Transverse colon (tissue), 4 donors: ENCODE measurements around the gene FAM13A. TPM values are rescaled to one million over a fixed set of nuclear protein-coding genes. Genes with fewer than 3 reads are reported as not detected.
"Not testable (repeated sequence)": the region's sequence is repeated elsewhere in the genome, so short reads cannot be mapped to it uniquely, and the experiment has no call there.

Source experiments
- DNase-seq: peaks from one replicate; pipeline ENCODE4 v3.0.0-alpha.2; 2019
- H3K27ac ChIP-seq, 4 donors: fragments of 200-600 bp; sonication (generic); 2 replicates each; pipeline ENCODE4 v1.5.1; 2016 to 2018; ENCODE audit warnings: inconsistent platforms in 4 of 4
- H3K27me3 ChIP-seq: fragments of 200-600 bp; sonication (generic); 2 replicates; pipeline ENCODE4 v1.5.1; 2017; ENCODE audit warnings: inconsistent platforms
- H3K36me3 ChIP-seq, 4 donors: fragments of 200-600 bp; sonication (generic); 2 replicates each; pipeline ENCODE4 v1.5.1; 2017 to 2019; ENCODE audit warnings: inconsistent platforms in 4 of 4
- H3K4me1 ChIP-seq, 4 donors: fragments of 200-600 bp; sonication (generic); 2 replicates each; pipeline ENCODE4 v1.5.1; 2017 to 2020; ENCODE audit warnings: inconsistent platforms in 4 of 4
- H3K4me3 ChIP-seq, 4 donors: fragments of 200-600 bp; sonication (generic); 1 replicate in 1 of 4; 2 replicates in 3 of 4; pipeline versions ENCODE4 v1.5.1 to v1.6.1; 2017 to 2019; ENCODE audit warnings: inconsistent platforms in 4 of 4
- H3K9me3 ChIP-seq, 2 donors: fragments of 200-600 bp; sonication (generic); 2 replicates each; pipeline ENCODE4 v1.5.1; 2017 to 2019; ENCODE audit warnings: inconsistent platforms in 2 of 2
- CTCF ChIP-seq, 5 experiments: fragments of 200-600 bp in 3 of 5; fragments of 450-650 bp in 2 of 5; sonication (generic) in 3 of 5; IDR thresholded peaks; 1 replicate in 2 of 5; 2 replicates in 3 of 5; pipeline ENCODE4 v1.5.1; 2016 to 2017; ENCODE audit warnings: antibody characterized with exemption in 5 of 5, inconsistent platforms in 3 of 5, mild to moderate bottlenecking in 2 of 5, moderate library complexity in 1 of 5
- EP300 ChIP-seq: sonication (generic); formaldehyde crosslinking; IDR thresholded peaks from one replicate; pipeline ENCODE4 v1.6.1; 2017; ENCODE audit warnings: antibody characterized with exemption, low read depth
- POLR2A ChIP-seq: fragments of 450-650 bp; IDR thresholded peaks from one replicate; pipeline ENCODE4 v1.6.1; 2016; ENCODE audit warnings: antibody characterized with exemption, mild to moderate bottlenecking, moderate library complexity
- POLR2AphosphoS5 ChIP-seq, 3 donors: sonication (generic); formaldehyde crosslinking; IDR thresholded peaks; one replicate each; pipeline ENCODE4 v1.6.1; 2016; ENCODE audit warnings: antibody characterized with exemption in 3 of 3
- WGBS, 2 donors: methylation state at CpG; one replicate each; pipeline ENCODE4 v1.1.5; 2018; ENCODE audit warnings: low coverage in 1 of 2; 5-methylcytosine and 5-hydroxymethylcytosine counted together
- in situ Hi-C, 4 donors: fragments of 200-750 bp; cut with MboI; loops; one replicate each; pipeline versions ENCODE4 v1.15.0 to v1.15.1; 2017; ENCODE audit warnings: low sequenced_read_pairs in 3 of 4, low pct_ligation_motif_present in 1 of 4, low pct_unique_long_range_greater_than_20kb in 1 of 4
- intact Hi-C: fragments of 100-400 bp; cut with DNase I; formaldehyde crosslinking; loops from one replicate; pipeline ENCODE4 v1.15.1; 2023; ENCODE audit warnings: low total_unique reads
- total RNA-seq, 4 donors: library from RNA; depleted of rRNA; stranded (reverse); fragments of >200 nt; gene quantifications; one replicate each; pipeline ENCODE4 v1.1.0, GENCODE V29; 2016

FAM13A gene
- total RNA-seq, 4 donors from 2014 or later = 57.6 to 88.6 (median 67.6) TPM

- 59 to 75% methylated on average over 3 of the region's 3 CpGs for WGBS, 2 donors
- Histone ChIP-seq H3K4me3 (no peak overlapping the region), H3K27ac (no peak overlapping the region), H3K9me3 (no peaks in the 10 kb centered on the region), H3K36me3 (no peaks in the 10 kb centered on the region), H3K4me1 (peaks cover 0 to 38% (median 11%) of the 10 kb centered on the region in 4 donors), H3K27me3 (no peaks in the 10 kb centered on the region)
- intact Hi-C loops = no loop called here
- in situ Hi-C loops = no loop called here
- no peak for DNase-seq
- TF ChIP-seq POLR2AphosphoS5 (IDR thresholded peaks at IDR 0.05) = no peak
- no peak for TF ChIP-seq POLR2A
- no peak for TF ChIP-seq EP300
- no peak for TF ChIP-seq CTCF (IDR thresholded peaks at IDR 0.05)
Observed at GRCh38 chr4:88998891-88999290, 58.1 kb downstream of the FAM13A start.

- TF ChIP-seq POLR2A (no peak), EP300 (no peak), CTCF (IDR thresholded peaks at IDR 0.05) (no peak), POLR2AphosphoS5 (IDR thresholded peaks at IDR 0.05) (no peak)
- Histone ChIP-seq H3K4me3 (no peak overlapping the region), H3K9me3 (no peaks in the 10 kb centered on the region), H3K36me3 (no peaks in the 10 kb centered on the region), H3K27ac (no peak overlapping the region), H3K27me3 (no peaks in the 10 kb centered on the region), H3K4me1 (peaks cover 0 to 38% (median 11%) of the 10 kb centered on the region in 4 donors)
- no peak for DNase-seq
- in situ Hi-C loops = no loop called here
- intact Hi-C loops = no loop called here
Observed at GRCh38 chr4:88998001-88998400, 59.0 kb downstream of the FAM13A start.

- in situ Hi-C loops = no loop called here
- H3K27me3 ChIP-seq = no peaks in the 10 kb centered on the region
- peaks cover 0 to 21% (median 8%) of the 10 kb centered on the region in 4 donors for H3K4me1 ChIP-seq
- H3K27ac ChIP-seq = no peak overlapping the region
- intact Hi-C loops = no loop called here
- no peak for TF ChIP-seq POLR2AphosphoS5 (IDR thresholded peaks at IDR 0.05)
- TF ChIP-seq POLR2A = no peak
- no peak for TF ChIP-seq EP300
- TF ChIP-seq CTCF (IDR thresholded peaks at IDR 0.05) = no peak
- H3K4me3 ChIP-seq = no peak overlapping the region
- H3K36me3 ChIP-seq = no peaks in the 10 kb centered on the region
- WGBS, 2 donors = 84 to 88% methylated on average over 1 of the region's 1 CpG
- DNase-seq = no peak
- H3K9me3 ChIP-seq = no peaks in the 10 kb centered on the region
Observed at GRCh38 chr4:88995874-88996273, 61.1 kb downstream of the FAM13A start.

- H3K4me3 ChIP-seq, in situ Hi-C loops, H3K27ac ChIP-seq, intact Hi-C loops, H3K27me3 ChIP-seq, H3K9me3 ChIP-seq, H3K36me3 ChIP-seq, DNase-seq: not testable (repeated sequence)
- WGBS, 2 donors = 100% methylated on average over 1 of the region's 1 CpG; no CpG with 5 or more reads in 1 of the 2 donors
- peaks cover 0 to 17% (median 5%) of the 10 kb centered on the region in 4 donors for H3K4me1 ChIP-seq
Observed at GRCh38 chr4:88995257-88995656, 61.7 kb downstream of the FAM13A start.

- intact Hi-C loops = no loop called here
- no peak overlapping the region for H3K4me3 ChIP-seq
- no peaks in the 10 kb centered on the region for H3K9me3 ChIP-seq
- no peaks in the 10 kb centered on the region for H3K27me3 ChIP-seq
- H3K27ac ChIP-seq = no peak overlapping the region
- no peak for TF ChIP-seq POLR2A
- no peak for DNase-seq
- in situ Hi-C loops = no loop called here
- WGBS, 2 donors = 88 to 92% methylated on average over 2 of the region's 2 CpGs
- H3K4me1 ChIP-seq = peaks cover 0 to 5% (median 2%) of the 10 kb centered on the region in 4 donors
- no peaks in the 10 kb centered on the region for H3K36me3 ChIP-seq
Observed at GRCh38 chr4:88993246-88993645, 63.7 kb downstream of the FAM13A start.
